ENCODE results near the gene CALHM6. TPM values are rescaled to one million over a fixed set of nuclear protein-coding genes. Genes with fewer than 3 reads are reported as not detected.

Gene CALHM6
- total RNA-seq, 1 experiment from 2014 or later = 0.44 TPM

- peaks cover 15% of the 10 kb centered on the region for H3K9me3 Mint-ChIP-seq
- ChIA-PET CTCF (interaction anchor here (0.5 to 2.8 kb wide), 27 partner anchors 9 to 293 kb away, joined by 3 to 29 read pairs (median 3); partner anchors contain the start of genes CALHM4 and RWDD1), POLR2A (interaction anchor here (1.2 to 1.3 kb wide), 2 partner anchors 141 to 232 kb away, joined by 3 to 4 read pairs; partner anchors contain the start of genes DSE and TSPYL1)
- H3K36me3 Mint-ChIP-seq = no peaks in the 10 kb centered on the region
- no peaks in the 10 kb centered on the region for H3K27me3 Mint-ChIP-seq (ENCODE audit: low read depth)
- peak; percentile 90 for ATAC-seq
- no peak for DNase-seq (ENCODE audit: low spot score)
- peaks cover 18% of the 10 kb centered on the region for H3K4me1 Mint-ChIP-seq
- peak within 1 kb of the TSS; percentile 81 for H3K27ac Mint-ChIP-seq
- no peak within 1 kb of the TSS for H3K4me3 Mint-ChIP-seq
- TF ChIP-seq ZNF281 (CRISPR knock-in tag; IDR thresholded peaks at IDR 0.05) (no peak), TEAD1 (CRISPR knock-in tag; IDR thresholded peaks at IDR 0.05) (no peak), CBFB (CRISPR knock-in tag; IDR thresholded peaks at IDR 0.05; ENCODE audit: low read depth) (no peak), NFYB (CRISPR knock-in tag; conservative IDR thresholded peaks at IDR 0.05; ENCODE audit: low read depth) (no peak), USF2 (CRISPR knock-in tag; IDR thresholded peaks at IDR 0.05) (no peak), ZNF317 (CRISPR knock-in tag; IDR thresholded peaks at IDR 0.05; ENCODE audit: borderline replicate concordance, low read depth) (no peak), CTCF (IDR thresholded peaks at IDR 0.05) (peak; percentile 26; the same call in 1 of the 2 replicates), SMAD4 (CRISPR knock-in tag; IDR thresholded peaks at IDR 0.05) (no peak)
These were observed 50.4 kb downstream of the CALHM6 start, which contains the start of gene CALHM5 for GRCh38 chr6:116511424-116512110. TSS of gene CALHM5 (plus strand) at chr6:116511639. CDS start at chr6:116511697, 58 bp downstream.

GRCh38 chr6:116512111-116512559 is 51.0 kb downstream of the CALHM6 start:
- ChIA-PET POLR2A (interaction anchor here (1.2 to 1.3 kb wide), 2 partner anchors 141 to 233 kb away, joined by 3 to 4 read pairs; partner anchors contain the start of genes DSE and TSPYL1), CTCF (interaction anchor here (0.5 to 2.8 kb wide), 25 partner anchors 8 to 294 kb away, joined by 3 to 29 read pairs (median 3); partner anchors contain the start of genes CALHM4 and RWDD1)
- DNase-seq (ENCODE audit: low spot score) (no peak), ATAC-seq (no peak)
- Mint-ChIP-seq H3K9me3 (peaks cover 15% of the 10 kb centered on the region), H3K4me1 (peaks cover 18% of the 10 kb centered on the region), H3K4me3 (no peak overlapping the region), H3K27me3 (ENCODE audit: low read depth) (no peaks in the 10 kb centered on the region), H3K36me3 (no peaks in the 10 kb centered on the region), H3K27ac (peak overlapping the region; percentile 81)
- no peak for TF ChIP-seq ZSCAN18 (CRISPR knock-in tag; IDR thresholded peaks at IDR 0.05)
- no peak for TF ChIP-seq AFF4 (CRISPR knock-in tag; IDR thresholded peaks at IDR 0.05; ENCODE audit: borderline replicate concordance)
- TF ChIP-seq CTCF (IDR thresholded peaks at IDR 0.05) = no peak
- no peak for TF ChIP-seq SMAD3 (CRISPR knock-in tag; IDR thresholded peaks at IDR 0.05; ENCODE audit: borderline replicate concordance)
- no peak for TF ChIP-seq NFYB (CRISPR knock-in tag; conservative IDR thresholded peaks at IDR 0.05; ENCODE audit: low read depth)
